ENCODE measurements around the gene EXT2.

- no peak for TF ChIP-seq CTCF (IDR thresholded peaks at IDR 0.05)
- no peak for TF ChIP-seq POLR2A (IDR thresholded peaks at IDR 0.05)
Measured at GRCh38 chr11:44205836-44206235, 110.4 kb downstream of the EXT2 start.
